CD14-positive monocyte (primary cell): Measurements from ENCODE around the gene SF3B4. TPM values are rescaled to one million over a fixed set of nuclear protein-coding genes. Genes with fewer than 3 reads are reported as not detected.

Experiments
- DNase-seq, 3 donors: peaks; one replicate each; pipeline ENCODE4 v3.0.0-alpha.2; 2011 to 2022
- H2AFZ ChIP-seq: 2 replicates; pipeline ENCODE4 v1.6.0; 2012; ENCODE audit warnings: mild to moderate bottlenecking, low read depth, low read length, inconsistent platforms; ENCODE audit not compliant: insufficient read depth, poor library complexity, severe bottlenecking
- H3K27ac ChIP-seq, 2 donors: 1 replicate in 1 of 2; 2 replicates in 1 of 2; pipeline ENCODE4 v1.5.1; 2012 to 2013; ENCODE audit warnings: low read length in 2 of 2, control low read depth in 1 of 2, inconsistent platforms in 1 of 2, low read depth in 1 of 2, mild to moderate bottlenecking in 1 of 2
- H3K27me3 ChIP-seq, 2 donors: one replicate each; pipeline versions ENCODE4 v1.6.0 to v1.6.1; 2011 to 2013; ENCODE audit warnings: low read length in 2 of 2; ENCODE audit not compliant: control insufficient read depth in 2 of 2, insufficient read depth in 2 of 2
- H3K36me3 ChIP-seq, 2 donors: replicated peaks in 1 of 2; 1 replicate in 1 of 2; 2 replicates in 1 of 2; pipeline versions ENCODE4 v1.5.1 to v1.6.1; 2012 to 2013; ENCODE audit warnings: low read length in 2 of 2, control low read depth in 1 of 2, inconsistent platforms in 1 of 2, mild to moderate bottlenecking in 1 of 2; ENCODE audit not compliant: insufficient read depth in 2 of 2, control insufficient read depth in 1 of 2
- H3K4me1 ChIP-seq, 2 donors: 1 replicate in 1 of 2; 2 replicates in 1 of 2; pipeline versions ENCODE4 v1.5.1 to v1.6.1; 2012 to 2013; ENCODE audit warnings: low read length in 2 of 2, control low read depth in 1 of 2, inconsistent platforms in 1 of 2, mild to moderate bottlenecking in 1 of 2, moderate library complexity in 1 of 2; ENCODE audit not compliant: insufficient read depth in 2 of 2, control insufficient read depth in 1 of 2
- H3K4me2 ChIP-seq: replicated peaks from 2 replicates; pipeline ENCODE3; 2012; ENCODE audit warnings: low read length, moderate library complexity, mild to moderate bottlenecking; ENCODE audit not compliant: poor library complexity, severe bottlenecking; ENCODE audit errors: extremely low read depth
- H3K4me3 ChIP-seq, 3 experiments: fragments of 200-600 bp in 1 of 3; sonication (generic) in 1 of 3; replicated peaks in 1 of 3; 1 replicate in 2 of 3; 2 replicates in 1 of 3; pipeline ENCODE4 v1.5.1; 2011 to 2013; ENCODE audit warnings: low read length in 3 of 3, mild to moderate bottlenecking in 3 of 3, control low read depth in 2 of 3, low read depth in 2 of 3, inconsistent platforms in 1 of 3, moderate library complexity in 1 of 3
- H3K79me2 ChIP-seq: 2 replicates; pipeline ENCODE4 v1.6.0; 2012; ENCODE audit warnings: mild to moderate bottlenecking, control low read depth, inconsistent platforms, low read length, moderate library complexity; ENCODE audit not compliant: insufficient read depth
- H3K9ac ChIP-seq: 2 replicates; pipeline ENCODE4 v1.6.0; 2017; ENCODE audit warnings: low read length, mild to moderate bottlenecking; ENCODE audit not compliant: insufficient read depth, poor library complexity, severe bottlenecking
- H3K9me3 ChIP-seq, 2 donors: replicated peaks in 1 of 2; 1 replicate in 1 of 2; 2 replicates in 1 of 2; pipeline versions ENCODE4 v1.5.1 to v1.6.1; 2012 to 2013; ENCODE audit warnings: low read length in 2 of 2, control low read depth in 1 of 2; ENCODE audit not compliant: control insufficient read depth in 1 of 2, insufficient read depth in 1 of 2
- H4K20me1 ChIP-seq: 2 replicates; pipeline ENCODE4 v1.6.0; 2012; ENCODE audit warnings: mild to moderate bottlenecking, low read length, control low read depth, moderate library complexity; ENCODE audit not compliant: insufficient read depth
- H3K27ac Mint-ChIP-seq, 7 donors: one replicate each; pipeline ENCODE4 v1.8.0; 2020; ENCODE audit warnings: mild to moderate bottlenecking in 7 of 7, mixed read lengths in 7 of 7, moderate library complexity in 6 of 7, inconsistent platforms in 2 of 7
- H3K27me3 Mint-ChIP-seq, 3 donors: one replicate each; pipeline ENCODE4 v1.8.0; 2021 to 2022; ENCODE audit warnings: low read depth in 3 of 3, mild to moderate bottlenecking in 3 of 3, mixed read lengths in 3 of 3, moderate library complexity in 3 of 3, inconsistent platforms in 1 of 3
- H3K36me3 Mint-ChIP-seq, 2 donors: one replicate each; pipeline ENCODE4 v1.8.0; 2020; ENCODE audit warnings: mixed read lengths in 2 of 2, inconsistent platforms in 1 of 2, mild to moderate bottlenecking in 1 of 2
- H3K4me1 Mint-ChIP-seq: one replicate; pipeline ENCODE4 v1.8.0; 2020; ENCODE audit warnings: mild to moderate bottlenecking, mixed read lengths
- H3K4me3 Mint-ChIP-seq, 2 donors: one replicate each; pipeline ENCODE4 v1.8.0; 2020; ENCODE audit warnings: mild to moderate bottlenecking in 2 of 2, mixed read lengths in 2 of 2, moderate library complexity in 1 of 2
- H3K9me3 Mint-ChIP-seq, 7 donors: one replicate each; pipeline ENCODE4 v1.8.0; 2020 to 2022; ENCODE audit warnings: mixed read lengths in 7 of 7, mild to moderate bottlenecking in 6 of 7, moderate library complexity in 6 of 7, inconsistent platforms in 2 of 7
- CTCF ChIP-seq: fragments of 200-600 bp; IDR thresholded peaks from one replicate; pipeline ENCODE4 v1.8.0; 2022; ENCODE audit warnings: antibody characterized with exemption, mild to moderate bottlenecking
- WGBS: methylation state at CpG from one replicate; pipeline ENCODE4 v1.1.5; 2013; ENCODE audit warnings: missing lambda C conversion rate; ENCODE audit not compliant: insufficient coverage; 5-methylcytosine and 5-hydroxymethylcytosine counted together
- intact Hi-C, 2 donors: fragments of 100-400 bp; cut with micrococcal nuclease; formaldehyde crosslinking; loops; one replicate each; pipeline versions ENCODE4 v1.15.0 to v1.15.1; 2023
- polyA plus RNA-seq, 3 donors: library from polyadenylated mRNA; depleted of rRNA in 1 of 3; unstranded in 2 of 3; stranded (reverse) in 1 of 3; fragments of 300-500 nt in 2 of 3; fragments of >200 nt in 1 of 3; fragmentation: Illumina TruSeq in 2 of 3; gene quantifications; 1 replicate in 2 of 3; 2 replicates in 1 of 3; pipeline ENCODE4 v1.2.3, GENCODE V29; 2012 to 2021

Gene SF3B4
- polyA plus RNA-seq, 3 donors, result 52.2 to 78.6 (median 64.6) TPM

GRCh38 chr1:149881876-149882275, 45.7 kb downstream of the SF3B4 start:
- Histone ChIP-seq H2AFZ (no peak overlapping the region), H3K4me2 (no peak overlapping the region)
- H3K4me3 Mint-ChIP-seq, result no peak overlapping the region

GRCh38 chr1:149879556-149879955, 48.0 kb downstream of the SF3B4 start:
- WGBS, result 92% methylated on average over 1 of the region's 1 CpG

More at GRCh38 chr1:149881876-149882275, 45.7 kb downstream of the SF3B4 start:
- Mint-ChIP-seq H3K4me1 (peaks cover 4% of the 10 kb centered on the region), H3K27ac (no peak overlapping the region), H3K27me3 (peaks cover 0 to 2% (median 0%) of the 10 kb centered on the region in 3 donors), H3K9me3 (no peaks in the 10 kb centered on the region), H3K36me3 (peaks cover 0 to 3% of the 10 kb centered on the region in 2 donors)
- TF ChIP-seq CTCF, result no peak
- intact Hi-C loops, result no loop called here
- Histone ChIP-seq H4K20me1 (peaks cover 47% of the 10 kb centered on the region), H3K4me3 (no peak overlapping the region), H3K27ac (peak overlapping the region in 1 of 2 donors; percentile 2), H3K36me3 (no peaks in the 10 kb centered on the region), H3K27me3 (no peaks in the 10 kb centered on the region), H3K9ac (no peak overlapping the region), H3K4me1 (peaks cover 18 to 21% of the 10 kb centered on the region in 2 donors), H3K79me2 (peaks cover 13% of the 10 kb centered on the region), H3K9me3 (no peaks in the 10 kb centered on the region)
- WGBS, result 100% methylated on average over 1 of the region's 1 CpG
- no peak for DNase-seq

More at GRCh38 chr1:149879556-149879955, 48.0 kb downstream of the SF3B4 start:
- Histone ChIP-seq H4K20me1 (peaks cover 28% of the 10 kb centered on the region), H3K9me3 (no peaks in the 10 kb centered on the region), H3K36me3 (no peaks in the 10 kb centered on the region), H3K4me3 (no peak overlapping the region), H3K27me3 (no peaks in the 10 kb centered on the region), H3K79me2 (peaks cover 9% of the 10 kb centered on the region), H3K9ac (no peak overlapping the region), H3K4me2 (no peak overlapping the region), H3K4me1 (peaks cover 6 to 12% of the 10 kb centered on the region in 2 donors), H2AFZ (no peak overlapping the region), H3K27ac (no peak overlapping the region)
- DNase-seq, result no peak
- no peaks in the 10 kb centered on the region for H3K9me3 Mint-ChIP-seq
- H3K27me3 Mint-ChIP-seq, result peaks cover 0 to 2% (median 0%) of the 10 kb centered on the region in 3 donors
- no peak overlapping the region for H3K4me3 Mint-ChIP-seq
- TF ChIP-seq CTCF, result no peak
- intact Hi-C loops, result no loop called here
- no peak overlapping the region for H3K27ac Mint-ChIP-seq
- peaks cover 0 to 3% of the 10 kb centered on the region in 2 donors for H3K36me3 Mint-ChIP-seq
- peaks cover 4% of the 10 kb centered on the region for H3K4me1 Mint-ChIP-seq
